Stimulated activated CD4-positive, alpha-beta T cell treated with anti-CD3 and anti-CD28 coated beads, TNF-alpha, amount 100 ng/mL, for 24 hours (primary cell): ENCODE measurements around the gene CLDN16.

Source experiments
- DNase-seq, 3 experiments: peaks; one replicate each; pipeline ENCODE4 v3.0.0-alpha.2; 2020; ENCODE audit warnings: low read depth in 3 of 3

CLDN16 gene

GRCh38 chr3:190380184-190380583 is 7.8 kb upstream of the CLDN16 start:
- no peak for DNase-seq

- no peak for DNase-seq
Measured at GRCh38 chr3:190381441-190381840, 6.5 kb upstream of the CLDN16 start.

- no peak for DNase-seq
Measured at GRCh38 chr3:190382082-190382481, 5.9 kb upstream of the CLDN16 start.

GRCh38 chr3:190384309-190384756 is 3.6 kb upstream of the CLDN16 start:
- no peak for DNase-seq

GRCh38 chr3:190385731-190386688 is 2.0 kb upstream of the CLDN16 start:
- no peak for DNase-seq

GRCh38 chr3:190388703-190389102 is 740 bp downstream of the CLDN16 start:
- DNase-seq, result no peak

- no peak for DNase-seq
Measured at GRCh38 chr3:190396001-190396400, 8.0 kb downstream of the CLDN16 start.

- DNase-seq, result no peak
Measured at GRCh38 chr3:190397889-190398288, 9.9 kb downstream of the CLDN16 start.

GRCh38 chr3:190399677-190400076 is 11.7 kb downstream of the CLDN16 start:
- no peak for DNase-seq

- no peak for DNase-seq
Measured at GRCh38 chr3:190401963-190402362, 14.0 kb downstream of the CLDN16 start.

GRCh38 chr3:190404715-190405114 is 16.8 kb downstream of the CLDN16 start:
- no peak for DNase-seq

- DNase-seq, result no peak
Measured at GRCh38 chr3:190414297-190414696, 26.3 kb downstream of the CLDN16 start.

GRCh38 chr3:190424108-190424477 is 36.1 kb downstream of the CLDN16 start:
- no peak for DNase-seq

GRCh38 chr3:190424478-190425439 is 36.8 kb downstream of the CLDN16 start:
- peak in 1 of 3 experiments; percentile 31 for DNase-seq

GRCh38 chr3:190425833-190426232 is 37.9 kb downstream of the CLDN16 start:
- DNase-seq, result no peak

- DNase-seq, result no peak
Measured at GRCh38 chr3:190426806-190427507, 39.0 kb downstream of the CLDN16 start.

GRCh38 chr3:190429681-190430080 is 41.7 kb downstream of the CLDN16 start:
- no peak for DNase-seq

- DNase-seq, result no peak
Measured at GRCh38 chr3:190430906-190431305, 42.9 kb downstream of the CLDN16 start.

- DNase-seq, result no peak
Measured at GRCh38 chr3:190432216-190432615, 44.3 kb downstream of the CLDN16 start.

- no peak for DNase-seq
Measured at GRCh38 chr3:190433626-190434025, 45.7 kb downstream of the CLDN16 start.

- DNase-seq, result no peak
Measured at GRCh38 chr3:190435618-190436017, 47.7 kb downstream of the CLDN16 start.

GRCh38 chr3:190436331-190436730 is 48.4 kb downstream of the CLDN16 start:
- no peak for DNase-seq
